ENCODE data around the gene CDH20.

GRCh38 chr18:61371111-61371510 is 37.9 kb downstream of the CDH20 start:
- no peak for TF ChIP-seq GLI2 (tag by site-specific recombination; IDR thresholded peaks at IDR 0.05; ENCODE audit: borderline replicate concordance, low read depth)
- no peak for TF ChIP-seq CTCF (tag by site-specific recombination; IDR thresholded peaks at IDR 0.05)
- no peak for TF ChIP-seq MYNN (tag by site-specific recombination; IDR thresholded peaks at IDR 0.05; ENCODE audit: borderline replicate concordance)
- no peak for TF ChIP-seq ZBTB26 (tag by site-specific recombination; optimal IDR thresholded peaks at IDR 0.05)
